Osteocyte (in vitro differentiated cells): ENCODE results near the gene SULT4A1. TPM values are rescaled to one million over a fixed set of nuclear protein-coding genes. Genes with fewer than 3 reads are reported as not detected.

ENCODE experiments used
- DNase-seq: peaks from one replicate; pipeline ENCODE4 v3.0.0; 2021; ENCODE audit warnings: mixed read lengths; ENCODE audit not compliant: unreplicated experiment; ENCODE audit errors: extremely low spot score
- H3K27ac Mint-ChIP-seq: one replicate; pipeline ENCODE4 v1.8.0; 2021; ENCODE audit warnings: mild to moderate bottlenecking, mixed read lengths; ENCODE audit not compliant: unreplicated experiment
- H3K27me3 Mint-ChIP-seq: one replicate; pipeline ENCODE4 v1.8.0; 2021; ENCODE audit warnings: mixed read lengths; ENCODE audit not compliant: unreplicated experiment
- H3K36me3 Mint-ChIP-seq: one replicate; pipeline ENCODE4 v1.8.0; 2021; ENCODE audit warnings: mixed read lengths; ENCODE audit not compliant: unreplicated experiment
- H3K4me1 Mint-ChIP-seq: one replicate; pipeline ENCODE4 v1.8.0; 2021; ENCODE audit warnings: mixed read lengths; ENCODE audit not compliant: unreplicated experiment
- H3K4me3 Mint-ChIP-seq: one replicate; pipeline ENCODE4 v1.8.0; 2021; ENCODE audit warnings: mild to moderate bottlenecking, moderate library complexity, mixed read lengths; ENCODE audit not compliant: unreplicated experiment
- H3K9me3 Mint-ChIP-seq: one replicate; pipeline ENCODE4 v1.8.0; 2021; ENCODE audit warnings: mixed read lengths; ENCODE audit not compliant: unreplicated experiment
- CTCF ChIP-seq: fragments of 200-600 bp; sonication (generic); IDR thresholded peaks from 2 replicates; pipeline ENCODE4 v1.5.0; 2021; ENCODE audit warnings: antibody characterized with exemption, mild to moderate bottlenecking, moderate library complexity
- total RNA-seq: library from RNA; stranded (reverse); gene quantifications from 2 replicates; pipeline ENCODE4 v1.2.1, GENCODE V29; 2021

SULT4A1 gene
- total RNA-seq, 1 donor from 2014 or later = not detected

DNA sequence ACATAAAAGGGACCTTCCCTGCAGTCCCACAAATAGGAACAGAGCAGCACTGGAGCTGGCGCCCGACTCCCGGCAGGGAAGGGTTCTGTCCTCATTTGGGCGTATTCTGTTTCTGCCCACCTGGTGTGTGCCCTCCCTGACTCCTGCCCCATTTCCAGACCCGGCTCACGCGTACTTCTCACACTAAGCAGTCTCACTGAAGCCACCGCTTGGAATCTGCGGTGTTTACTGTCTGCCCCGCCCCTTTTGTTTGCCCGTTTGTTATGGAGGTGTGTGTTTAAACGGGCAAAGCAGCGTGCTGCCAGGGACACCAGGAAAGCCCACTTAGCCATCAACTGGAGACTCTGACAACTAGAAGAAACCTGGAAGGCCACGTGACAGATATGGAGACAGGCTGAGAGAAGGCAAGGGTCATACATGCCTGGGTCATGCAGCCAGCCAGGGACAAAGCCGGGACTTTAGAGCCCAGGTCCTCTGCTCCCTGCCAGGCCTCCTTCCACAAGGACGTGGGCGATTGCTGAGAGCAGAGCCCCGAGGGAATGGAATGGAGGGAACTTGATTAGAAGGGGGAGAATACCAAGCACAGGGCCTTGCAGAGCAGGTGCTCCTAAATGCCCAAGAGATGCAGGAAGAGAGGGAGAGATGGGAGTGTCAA, 41.5 kb downstream of the SULT4A1 start:
- Mint-ChIP-seq H3K9me3 (no peaks in the 10 kb centered on the region), H3K4me1 (no peaks in the 10 kb centered on the region), H3K27ac (no peak overlapping the region), H3K36me3 (no peaks in the 10 kb centered on the region), H3K27me3 (peaks cover 3% of the 10 kb centered on the region), H3K4me3 (no peak overlapping the region)
- DNase-seq = peak; percentile 74
- no peak for TF ChIP-seq CTCF

GRCh38 chr22:43819931-43820640, 42.2 kb downstream of the SULT4A1 start:
- Mint-ChIP-seq H3K9me3 (no peaks in the 10 kb centered on the region), H3K4me1 (no peaks in the 10 kb centered on the region), H3K27ac (no peak overlapping the region), H3K27me3 (peaks cover 3% of the 10 kb centered on the region), H3K4me3 (no peak overlapping the region), H3K36me3 (no peaks in the 10 kb centered on the region)
- DNase-seq = no peak
- TF ChIP-seq CTCF = no peak

GRCh38 chr22:43819421-43819921, 42.8 kb downstream of the SULT4A1 start:
- peak; percentile 82 for DNase-seq
- no peak for TF ChIP-seq CTCF
- Mint-ChIP-seq H3K9me3 (no peaks in the 10 kb centered on the region), H3K4me1 (no peaks in the 10 kb centered on the region), H3K4me3 (no peak overlapping the region), H3K27ac (no peak overlapping the region), H3K36me3 (no peaks in the 10 kb centered on the region), H3K27me3 (peaks cover 3% of the 10 kb centered on the region)

- no peaks in the 10 kb centered on the region for H3K36me3 Mint-ChIP-seq
Observed at GRCh38 chr22:43818981-43819380, 43.3 kb downstream of the SULT4A1 start.

More at GRCh38 chr22:43818981-43819380, 43.3 kb downstream of the SULT4A1 start:
- Mint-ChIP-seq H3K4me3 (no peak overlapping the region), H3K9me3 (no peaks in the 10 kb centered on the region), H3K27me3 (peaks cover 3% of the 10 kb centered on the region), H3K4me1 (no peaks in the 10 kb centered on the region), H3K27ac (no peak overlapping the region)
- TF ChIP-seq CTCF = no peak
- DNase-seq = peak; percentile 63
